Upper lobe of left lung (tissue), 6 donors: Measurements from ENCODE around the gene VAC14. TPM values are rescaled to one million over a fixed set of nuclear protein-coding genes. Genes with fewer than 3 reads are reported as not detected.

ENCODE experiments used
- ATAC-seq, 2 donors: fragments of 200-7000 bp; cut with Tn5 transposase; one replicate each; pipeline ENCODE4 v1.9.1; 2022; ENCODE audit warnings: mild to moderate bottlenecking in 2 of 2, moderate library complexity in 2 of 2; ENCODE audit not compliant: low FRiP score in 2 of 2
- DNase-seq, 2 donors: peaks; one replicate each; pipeline ENCODE4 v3.0.0-alpha.2; 2019 to 2020
- H3K27ac ChIP-seq, 4 donors: fragments of 200-600 bp; sonication (generic); one replicate each; pipeline ENCODE4 v1.5.1; 2016 to 2019
- H3K27me3 ChIP-seq, 4 donors: fragments of 200-600 bp; sonication (generic); one replicate each; pipeline ENCODE4 v1.5.1; 2017 to 2019
- H3K36me3 ChIP-seq, 4 donors: fragments of 200-600 bp; sonication (generic); one replicate each; pipeline ENCODE4 v1.5.1; 2016 to 2019
- H3K4me1 ChIP-seq, 4 donors: fragments of 200-600 bp; sonication (generic); one replicate each; pipeline ENCODE4 v1.5.1; 2018 to 2019
- H3K4me3 ChIP-seq, 4 donors: fragments of 200-600 bp; sonication (generic); one replicate each; pipeline ENCODE4 v1.5.1; 2017 to 2019; ENCODE audit warnings: mild to moderate bottlenecking in 2 of 4, moderate library complexity in 1 of 4
- H3K9me3 ChIP-seq, 4 donors: fragments of 200-600 bp; sonication (generic); one replicate each; pipeline ENCODE4 v1.5.1; 2018 to 2019
- EP300 ChIP-seq, 4 donors: sonication (generic); formaldehyde crosslinking; IDR thresholded peaks; one replicate each; pipeline ENCODE4 v1.5.1; 2017; ENCODE audit warnings: antibody characterized with exemption in 4 of 4, control low read depth in 2 of 4
- POLR2A ChIP-seq, 4 donors: fragments of 450-650 bp; IDR thresholded peaks; one replicate each; pipeline ENCODE4 v1.5.1; 2016 to 2017; ENCODE audit warnings: antibody characterized with exemption in 4 of 4, mild to moderate bottlenecking in 2 of 4
- POLR2AphosphoS5 ChIP-seq, 2 donors: sonication (generic); formaldehyde crosslinking; IDR thresholded peaks; one replicate each; pipeline ENCODE4 v1.5.1; 2017; ENCODE audit warnings: antibody characterized with exemption in 2 of 2
- WGBS, 2 donors: methylation state at CpG; one replicate each; pipeline ENCODE4 v1.1.5; 2017 to 2018; 5-methylcytosine and 5-hydroxymethylcytosine counted together
- total RNA-seq, 6 donors: library from RNA; depleted of rRNA in 4 of 6; stranded (reverse); fragments of >200 nt in 4 of 6; gene quantifications; one replicate each; pipeline versions ENCODE4 v1.1.0 to v1.2.1, GENCODE V29; 2016 to 2021
- TF ChIP-seq, protein P1 (sequence below), 6 experiments: fragments of 450-650 bp in 4 of 6; fragments of 200-600 bp in 2 of 6; sonication (generic) in 2 of 6; IDR thresholded peaks; one replicate each; pipeline ENCODE4 v1.5.1; 2016 to 2019; ENCODE audit warnings: antibody characterized with exemption in 6 of 6
- donor health status: DM: no; HTN: no; CAD: no; lungs with moderate emphysema.
- donor health status: DM: no; HTN: yes; CAD: no; lungs with severe emphysema.

Gene VAC14
- total RNA-seq, 6 donors from 2014 or later, result 39.6 to 145 (median 57.4) TPM

DNA sequence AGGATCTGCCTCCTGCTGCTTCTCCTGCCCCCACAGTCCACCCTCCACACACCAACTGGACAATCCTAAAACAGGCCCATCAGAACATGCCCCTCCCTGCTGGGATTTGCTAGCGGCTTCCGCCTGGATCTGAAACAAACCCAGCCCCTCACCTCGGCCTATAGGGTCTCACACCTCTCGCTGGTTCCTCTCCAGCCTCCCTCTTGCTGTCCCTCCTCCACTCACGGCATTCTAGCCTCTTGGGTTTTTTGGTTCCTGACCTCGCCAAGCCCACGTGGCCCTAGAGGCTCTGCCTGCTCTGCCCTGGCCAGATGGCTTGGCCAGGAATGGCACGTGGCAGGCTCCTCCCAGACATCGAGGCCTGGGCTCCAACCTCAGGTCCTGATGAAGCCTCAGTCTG, 99.4 kb downstream of the VAC14 start:
- no peaks in the 10 kb centered on the region for H3K27me3 ChIP-seq
- peaks cover 41 to 63% (median 54%) of the 10 kb centered on the region in 4 donors for H3K4me1 ChIP-seq
- peaks cover 0 to 5% (median 0%) of the 10 kb centered on the region in 4 donors for H3K36me3 ChIP-seq
- no peak for ATAC-seq
- no peaks in the 10 kb centered on the region for H3K9me3 ChIP-seq
- TF ChIP-seq POLR2A (IDR thresholded peaks at IDR 0.05), result no peak
- TF ChIP-seq, protein P1, sequence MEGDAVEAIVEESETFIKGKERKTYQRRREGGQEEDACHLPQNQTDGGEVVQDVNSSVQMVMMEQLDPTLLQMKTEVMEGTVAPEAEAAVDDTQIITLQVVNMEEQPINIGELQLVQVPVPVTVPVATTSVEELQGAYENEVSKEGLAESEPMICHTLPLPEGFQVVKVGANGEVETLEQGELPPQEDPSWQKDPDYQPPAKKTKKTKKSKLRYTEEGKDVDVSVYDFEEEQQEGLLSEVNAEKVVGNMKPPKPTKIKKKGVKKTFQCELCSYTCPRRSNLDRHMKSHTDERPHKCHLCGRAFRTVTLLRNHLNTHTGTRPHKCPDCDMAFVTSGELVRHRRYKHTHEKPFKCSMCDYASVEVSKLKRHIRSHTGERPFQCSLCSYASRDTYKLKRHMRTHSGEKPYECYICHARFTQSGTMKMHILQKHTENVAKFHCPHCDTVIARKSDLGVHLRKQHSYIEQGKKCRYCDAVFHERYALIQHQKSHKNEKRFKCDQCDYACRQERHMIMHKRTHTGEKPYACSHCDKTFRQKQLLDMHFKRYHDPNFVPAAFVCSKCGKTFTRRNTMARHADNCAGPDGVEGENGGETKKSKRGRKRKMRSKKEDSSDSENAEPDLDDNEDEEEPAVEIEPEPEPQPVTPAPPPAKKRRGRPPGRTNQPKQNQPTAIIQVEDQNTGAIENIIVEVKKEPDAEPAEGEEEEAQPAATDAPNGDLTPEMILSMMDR (IDR thresholded peaks at IDR 0.05), result no peak
- TF ChIP-seq EP300 (IDR thresholded peaks at IDR 0.05), result no peak
- no peak for TF ChIP-seq POLR2AphosphoS5 (IDR thresholded peaks at IDR 0.05)
- peak overlapping the region in 3 of 4 donors; percentile 48 to 74 (median 63) for H3K27ac ChIP-seq
- no peak overlapping the region for H3K4me3 ChIP-seq
- DNase-seq, result no peak
- 87 to 88% methylated on average over 8 to 9 of the region's 9 CpGs for WGBS, 2 donors

DNA sequence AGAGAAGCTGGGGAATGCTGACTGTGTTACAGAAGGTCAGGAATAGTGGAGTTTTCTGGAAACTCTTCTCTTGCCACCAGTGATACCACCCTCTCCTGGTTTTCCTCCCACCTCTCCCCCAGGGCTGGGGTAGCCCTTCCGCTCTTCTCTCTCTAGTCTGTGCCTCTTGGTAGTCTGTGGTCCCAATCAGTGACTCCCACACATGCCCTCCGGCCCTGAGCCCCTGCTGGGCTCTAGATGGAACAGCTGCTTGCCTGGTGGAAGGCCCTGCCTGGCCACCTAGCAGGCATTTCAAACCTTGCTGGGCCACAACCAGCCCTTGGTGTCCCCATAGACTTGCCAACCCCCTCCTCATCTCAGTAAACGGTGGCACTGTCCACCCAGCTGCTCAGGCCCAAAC, 99.9 kb downstream of the VAC14 start:
- peaks cover 0 to 5% (median 0%) of the 10 kb centered on the region in 4 donors for H3K36me3 ChIP-seq
- WGBS, 2 donors, result 85% methylated on average over 2 of the region's 3 CpGs
- peak overlapping the region in 3 of 4 donors; percentile 48 to 74 (median 63) for H3K27ac ChIP-seq
- no peak overlapping the region for H3K4me3 ChIP-seq
- peaks cover 42 to 63% (median 56%) of the 10 kb centered on the region in 4 donors for H3K4me1 ChIP-seq
- TF ChIP-seq, protein P1 (IDR thresholded peaks at IDR 0.05), result no peak
- no peaks in the 10 kb centered on the region for H3K9me3 ChIP-seq
- DNase-seq (no peak), ATAC-seq (no peak)
- H3K27me3 ChIP-seq, result no peaks in the 10 kb centered on the region

DNA sequence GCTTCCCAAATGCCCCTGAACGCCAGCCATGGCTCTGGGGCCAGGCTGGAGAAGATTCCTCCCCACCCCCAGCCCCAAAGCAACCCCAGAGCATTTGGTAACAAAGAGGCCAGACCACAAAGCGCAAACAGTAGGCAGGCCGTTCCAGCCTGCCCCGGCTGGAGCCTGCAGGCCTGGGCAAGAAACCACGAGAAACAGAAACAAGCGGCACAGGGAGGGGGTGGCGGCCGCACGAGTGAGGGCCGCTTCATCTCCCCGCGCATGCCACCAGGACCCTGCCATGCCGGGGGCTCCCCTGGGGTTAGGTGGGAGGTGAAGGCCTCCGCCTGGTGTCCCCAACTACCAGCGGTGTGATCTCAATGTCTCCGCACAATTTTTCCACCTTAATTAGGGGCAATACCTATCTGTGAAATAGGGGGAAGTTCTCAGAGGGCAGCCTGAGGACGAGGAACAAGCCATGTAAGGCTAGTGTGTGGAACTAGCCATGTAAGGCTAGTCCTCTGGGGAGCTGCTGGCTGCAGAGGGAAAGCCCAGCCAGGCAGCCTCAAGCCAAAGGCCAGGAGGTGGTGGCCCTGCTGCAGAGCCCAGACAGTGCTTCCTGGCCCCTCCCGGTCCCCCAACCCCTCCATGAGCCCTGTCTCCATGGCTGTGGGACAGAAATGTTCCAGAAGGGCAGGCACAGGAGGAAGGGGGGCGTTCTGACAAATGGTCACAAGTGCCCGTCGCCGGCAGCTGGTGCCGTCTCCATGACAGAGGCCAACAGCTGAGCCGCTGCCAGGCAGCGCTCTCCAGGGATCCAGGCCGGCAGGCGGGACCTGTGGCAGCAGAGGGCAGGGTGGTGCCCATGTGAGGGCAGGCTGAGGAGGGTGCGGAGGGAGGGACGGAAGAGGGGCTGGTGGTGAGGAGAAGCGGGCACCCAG, 100.6 kb downstream of the VAC14 start:
- H3K27me3 ChIP-seq, result no peaks in the 10 kb centered on the region
- no peaks in the 10 kb centered on the region for H3K9me3 ChIP-seq
- no peak for ATAC-seq
- DNase-seq, result peak in 1 of 2 donors; percentile 76
- H3K4me3 ChIP-seq, result no peak overlapping the region
- peaks cover 0 to 5% (median 0%) of the 10 kb centered on the region in 4 donors for H3K36me3 ChIP-seq
- TF ChIP-seq POLR2AphosphoS5 (IDR thresholded peaks at IDR 0.05), result peak in 1 of 2 donors; percentile 26
- TF ChIP-seq, protein P1 (IDR thresholded peaks at IDR 0.05), result no peak
- H3K4me1 ChIP-seq, result peaks cover 49 to 70% (median 62%) of the 10 kb centered on the region in 4 donors
- WGBS, 2 donors, result 70 to 82% methylated on average over 14 to 30 of the region's 30 CpGs
- H3K27ac ChIP-seq, result peak overlapping the region in 3 of 4 donors; percentile 48 to 74 (median 63)

DNA sequence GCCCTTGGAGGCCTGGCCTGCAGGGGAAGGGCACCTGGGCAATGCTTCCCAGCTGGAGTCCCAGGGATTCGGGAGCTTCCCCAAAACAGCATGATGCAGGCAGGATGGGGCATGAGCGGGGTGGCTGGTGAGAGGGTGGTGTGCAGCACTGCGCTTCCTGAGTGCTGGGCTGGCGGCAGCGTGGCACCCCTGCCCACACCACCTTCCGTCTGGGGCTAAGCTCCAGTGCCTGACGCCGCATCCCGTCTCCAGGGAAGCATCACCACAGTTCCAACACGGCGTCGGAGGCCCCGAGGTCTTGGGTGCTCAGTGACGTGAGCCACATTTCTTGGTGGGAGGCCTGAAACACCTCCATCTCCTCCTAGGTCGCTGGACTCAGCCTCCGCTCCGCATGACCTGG, 101.3 kb downstream of the VAC14 start:
- DNase-seq (no peak), ATAC-seq (no peak)
- Histone ChIP-seq H3K4me1 (peaks cover 55 to 73% (median 65%) of the 10 kb centered on the region in 4 donors), H3K27ac (peak overlapping the region in 2 of 4 donors; percentile 63 to 74), H3K4me3 (no peak overlapping the region), H3K9me3 (no peaks in the 10 kb centered on the region), H3K27me3 (no peaks in the 10 kb centered on the region), H3K36me3 (peaks cover 0 to 5% (median 0%) of the 10 kb centered on the region in 4 donors)
- 94% methylated on average over 3 to 17 of the region's 17 CpGs for WGBS, 2 donors
- TF ChIP-seq EP300 (IDR thresholded peaks at IDR 0.05) (no peak), POLR2A (IDR thresholded peaks at IDR 0.05) (no peak), POLR2AphosphoS5 (IDR thresholded peaks at IDR 0.05) (no peak)
- TF ChIP-seq, protein P1 (IDR thresholded peaks at IDR 0.05), result no peak
